ENCODE measurements around the gene CIAO3.
"Not testable (repeated sequence)": the region's sequence is repeated elsewhere in the genome, so short reads cannot be mapped to it uniquely, and the experiment has no call there.

CIAO3 gene

DNA sequence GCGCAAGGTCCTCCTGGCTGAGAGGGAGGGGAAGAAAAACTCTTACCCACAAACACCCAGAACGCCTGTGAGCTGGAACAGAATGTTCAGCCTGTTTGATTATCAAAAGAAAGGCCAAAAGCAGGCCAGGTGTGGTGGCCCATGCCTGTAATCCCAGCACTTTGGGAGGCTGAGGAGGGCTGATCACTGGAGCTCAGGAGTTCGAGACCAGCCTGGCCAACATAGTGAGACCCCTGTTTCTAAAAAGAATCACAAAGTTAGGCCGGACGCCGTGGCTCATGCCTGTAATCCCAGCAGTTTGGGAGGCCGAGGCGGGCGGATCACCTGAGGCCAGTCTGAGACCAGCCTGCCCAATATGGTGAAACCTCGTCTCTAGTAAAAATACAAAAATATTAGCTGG lies 35.5 kb upstream of the CIAO3 start:
- DNase-seq (ENCODE audit: low read depth in 2 of 3, low spot score in 1 of 3): not testable (repeated sequence)

DNA sequence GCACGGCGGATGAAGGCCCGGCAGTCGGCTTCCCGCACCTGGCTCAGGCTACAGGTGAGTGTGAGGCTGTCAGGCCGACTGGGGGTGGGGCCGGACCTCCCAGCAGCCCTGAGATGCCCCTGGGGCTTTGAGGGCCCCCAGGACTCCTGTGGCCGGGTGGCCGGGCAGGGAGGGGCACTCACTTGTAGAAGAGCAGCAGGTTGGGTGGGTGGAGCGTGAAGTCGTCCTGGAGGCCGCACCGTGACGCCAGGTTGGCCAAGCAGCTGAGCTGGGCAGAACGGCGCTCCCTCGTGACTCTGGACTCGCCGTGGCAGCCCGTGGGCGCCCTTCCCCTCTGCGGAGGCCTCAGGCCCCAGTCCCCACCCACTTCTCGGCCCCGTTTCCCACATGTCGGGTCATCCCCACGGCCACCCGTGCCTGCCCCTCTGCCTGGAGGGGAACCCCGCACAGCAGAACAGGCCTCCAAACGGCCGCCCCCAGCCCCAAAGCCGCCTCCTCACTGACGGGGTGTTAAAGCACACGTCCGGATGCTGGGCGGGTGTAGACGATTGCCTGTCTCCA lies 34.5 kb upstream of the CIAO3 start:
- DNase-seq (ENCODE audit: low read depth in 2 of 3, low spot score in 1 of 3): no peak

DNA sequence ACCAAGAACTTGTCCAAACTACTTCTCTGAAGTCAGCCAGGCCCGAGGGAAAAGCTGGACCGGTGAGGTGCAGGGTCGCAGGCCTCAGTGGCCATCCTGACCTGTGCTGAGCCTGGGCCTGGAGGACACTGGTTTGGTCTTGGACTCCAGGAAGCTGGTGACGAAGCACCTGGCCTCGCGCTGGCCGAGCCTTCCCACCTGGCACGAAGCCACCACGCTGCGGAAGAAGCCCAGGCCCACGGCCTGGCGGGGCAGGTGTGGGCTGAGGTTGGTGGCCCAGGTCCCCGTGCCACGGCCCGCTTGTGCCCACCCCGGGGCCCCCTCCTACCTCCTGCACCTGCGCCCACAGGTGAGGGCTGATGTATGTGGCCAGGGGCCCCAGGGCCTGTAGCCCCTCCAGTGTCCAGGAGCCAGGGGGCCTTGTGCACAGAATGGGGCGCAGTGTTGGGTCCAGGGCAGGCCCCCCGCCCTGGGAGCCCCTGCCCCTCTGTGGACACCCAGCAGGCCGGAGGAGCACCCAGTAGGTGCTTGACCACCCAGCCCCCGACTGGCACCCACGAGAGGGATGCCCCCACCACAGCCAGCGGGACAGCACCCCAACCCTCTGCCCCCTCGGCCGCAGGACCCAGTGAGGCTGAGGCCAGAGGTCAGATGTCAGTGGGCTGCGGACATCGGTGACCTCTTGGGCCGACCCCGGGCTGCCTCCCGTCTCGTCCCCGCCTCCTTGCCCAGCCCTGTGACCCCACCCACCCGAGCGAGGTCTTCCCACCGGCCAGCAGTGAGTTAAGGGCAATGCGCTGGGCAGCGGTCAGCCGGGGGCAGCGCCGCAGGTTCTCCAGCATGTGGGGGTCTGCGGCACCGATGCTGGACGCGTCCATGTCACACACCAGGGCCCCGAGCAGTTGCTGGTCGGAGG lies 33.5 kb upstream of the CIAO3 start:
- no peak for DNase-seq (ENCODE audit: low read depth in 2 of 3, low spot score in 1 of 3)

DNA sequence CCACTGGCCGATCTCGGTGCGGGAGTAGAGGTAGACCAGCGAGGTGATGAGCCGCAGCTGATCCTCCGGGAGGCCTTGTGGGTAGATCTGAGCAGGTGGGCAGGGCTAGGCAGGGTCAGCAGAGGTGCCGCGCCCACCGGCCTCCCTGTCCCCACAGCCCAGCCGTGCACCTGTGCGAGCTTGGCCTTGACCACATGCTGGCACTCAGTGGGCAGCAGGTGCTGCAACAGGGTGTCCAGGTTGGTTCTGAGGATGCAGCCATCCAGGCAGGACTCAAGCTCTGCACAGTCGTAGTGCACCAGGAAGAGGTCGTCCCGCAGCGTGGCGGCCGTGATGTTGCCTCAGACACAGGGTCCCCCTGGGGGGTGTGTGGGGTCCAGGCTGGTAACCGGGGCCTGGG lies 32.2 kb upstream of the CIAO3 start:
- DNase-seq (ENCODE audit: low read depth in 2 of 3, low spot score in 1 of 3): no peak

DNA sequence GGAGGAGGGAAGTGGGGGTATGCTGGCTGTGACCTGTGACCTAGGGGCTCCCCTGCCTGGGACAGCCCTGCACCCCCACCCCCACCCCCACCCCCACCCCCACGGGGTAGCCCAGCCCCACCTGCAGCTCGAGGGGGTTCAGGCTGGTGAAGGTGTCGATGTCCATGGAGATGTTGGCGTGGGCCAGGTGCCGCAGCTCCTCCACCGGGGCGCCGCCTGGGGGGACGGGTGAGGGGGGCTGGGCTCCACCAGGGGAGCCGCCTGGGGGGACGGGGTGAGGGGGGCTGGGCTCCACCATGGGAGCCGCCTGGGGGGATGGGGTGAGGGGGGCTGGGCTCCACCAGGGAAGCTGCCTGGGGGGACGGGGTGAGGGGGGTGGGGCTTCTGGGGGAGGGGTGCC lies 29.6 kb upstream of the CIAO3 start:
- DNase-seq (ENCODE audit: low read depth in 2 of 3, low spot score in 1 of 3): no peak

DNA sequence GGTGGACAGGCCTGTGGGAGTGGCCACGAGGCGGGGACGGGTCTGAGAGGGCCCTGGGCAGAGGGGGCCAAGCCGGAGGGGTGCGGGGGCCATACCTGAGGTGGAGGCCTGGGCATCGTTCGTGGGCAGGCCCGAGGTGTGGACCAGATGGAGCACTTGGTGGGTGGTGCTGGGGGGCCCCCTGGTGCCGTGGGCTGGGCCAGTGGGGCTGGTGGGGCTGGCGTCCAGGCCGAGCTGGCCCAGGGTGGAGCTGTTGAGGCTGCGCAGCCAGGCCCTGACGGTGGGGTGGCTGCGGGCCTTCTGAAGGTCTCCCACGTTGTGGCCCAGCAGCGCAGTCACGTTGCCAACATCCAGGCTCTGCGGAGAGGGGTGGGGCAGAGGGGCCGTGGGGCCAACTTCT lies 29.1 kb upstream of the CIAO3 start:
- no peak for DNase-seq (ENCODE audit: low read depth in 2 of 3, low spot score in 1 of 3)

DNA sequence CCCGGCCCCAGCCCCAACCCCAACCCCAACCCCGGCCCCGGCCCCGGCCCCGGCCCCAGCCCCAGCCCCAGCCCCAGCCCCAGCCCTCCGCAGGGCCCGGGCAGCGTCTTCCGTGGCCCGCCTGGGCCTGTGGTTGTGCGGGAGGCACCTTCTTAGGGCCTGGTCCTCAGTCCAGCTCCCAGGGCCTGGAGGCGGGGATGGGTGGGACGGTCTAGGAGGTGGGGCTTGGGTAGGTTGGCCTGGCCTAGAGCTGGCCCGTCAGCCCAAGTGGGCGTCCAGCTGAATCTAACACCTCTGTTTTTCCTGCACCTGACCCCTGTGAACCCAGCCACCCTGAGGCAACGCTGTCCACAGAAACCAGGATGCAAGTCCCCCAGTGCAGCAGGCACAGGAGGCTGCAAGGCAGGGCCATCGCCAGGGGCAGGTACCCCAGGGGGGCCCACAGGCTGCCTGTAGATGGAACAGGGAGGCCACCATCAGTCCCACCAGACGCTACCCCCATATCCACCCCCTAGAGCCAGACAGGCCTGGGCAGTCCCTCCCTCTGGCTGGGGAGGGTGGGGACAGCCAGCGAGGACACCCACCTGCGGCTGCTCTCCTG lies 28.5 kb upstream of the CIAO3 start:
- DNase-seq (ENCODE audit: low read depth in 2 of 3, low spot score in 1 of 3): no peak

DNA sequence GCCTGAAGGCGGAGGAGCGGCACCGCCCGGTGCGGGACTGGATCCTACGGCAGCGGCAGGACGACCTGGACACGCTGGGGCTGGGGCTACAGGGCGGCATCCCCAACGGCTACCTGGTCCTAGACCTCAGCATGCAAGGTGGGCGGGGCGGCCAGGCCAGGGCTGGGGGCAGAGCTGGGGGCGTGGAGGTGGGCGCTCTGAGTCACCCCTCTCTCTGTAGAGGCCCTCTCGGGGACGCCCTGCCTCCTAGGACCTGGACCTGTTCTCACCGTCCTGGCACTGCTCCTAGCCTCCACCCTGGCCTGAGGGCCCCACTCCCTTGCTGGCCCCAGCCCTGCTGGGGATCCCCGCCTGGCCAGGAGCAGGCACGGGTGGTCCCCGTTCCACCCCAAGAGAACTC lies 27.6 kb upstream of the CIAO3 start:
- no peak for DNase-seq (ENCODE audit: low read depth in 2 of 3, low spot score in 1 of 3)

DNA sequence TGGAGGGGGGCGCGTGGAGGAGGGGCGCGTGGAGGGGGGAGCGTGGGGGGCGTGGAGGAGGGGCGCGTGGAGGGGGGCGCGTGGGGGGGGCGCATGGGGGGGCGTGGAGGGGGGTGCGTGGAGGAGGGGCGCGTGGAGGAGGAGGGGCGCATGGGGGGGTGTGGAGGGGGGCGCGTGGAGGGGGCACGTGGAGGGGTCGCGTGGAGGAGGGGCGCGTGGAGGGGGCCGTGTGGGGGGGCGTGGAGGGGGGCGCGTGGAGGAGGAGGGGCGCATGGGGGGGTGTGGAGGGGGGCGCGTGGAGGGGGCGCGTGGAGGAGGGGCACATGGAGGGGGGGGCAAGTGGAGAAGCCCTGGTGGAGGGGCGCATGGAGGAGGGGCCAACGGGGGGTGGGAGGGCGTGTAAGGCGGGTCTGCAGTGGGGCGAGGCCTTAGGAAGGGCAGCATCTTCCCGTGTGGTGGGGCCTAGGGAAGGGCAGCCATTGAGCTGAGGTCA lies 27.0 kb upstream of the CIAO3 start:
- DNase-seq (ENCODE audit: low read depth in 2 of 3, low spot score in 1 of 3): no peak

DNA sequence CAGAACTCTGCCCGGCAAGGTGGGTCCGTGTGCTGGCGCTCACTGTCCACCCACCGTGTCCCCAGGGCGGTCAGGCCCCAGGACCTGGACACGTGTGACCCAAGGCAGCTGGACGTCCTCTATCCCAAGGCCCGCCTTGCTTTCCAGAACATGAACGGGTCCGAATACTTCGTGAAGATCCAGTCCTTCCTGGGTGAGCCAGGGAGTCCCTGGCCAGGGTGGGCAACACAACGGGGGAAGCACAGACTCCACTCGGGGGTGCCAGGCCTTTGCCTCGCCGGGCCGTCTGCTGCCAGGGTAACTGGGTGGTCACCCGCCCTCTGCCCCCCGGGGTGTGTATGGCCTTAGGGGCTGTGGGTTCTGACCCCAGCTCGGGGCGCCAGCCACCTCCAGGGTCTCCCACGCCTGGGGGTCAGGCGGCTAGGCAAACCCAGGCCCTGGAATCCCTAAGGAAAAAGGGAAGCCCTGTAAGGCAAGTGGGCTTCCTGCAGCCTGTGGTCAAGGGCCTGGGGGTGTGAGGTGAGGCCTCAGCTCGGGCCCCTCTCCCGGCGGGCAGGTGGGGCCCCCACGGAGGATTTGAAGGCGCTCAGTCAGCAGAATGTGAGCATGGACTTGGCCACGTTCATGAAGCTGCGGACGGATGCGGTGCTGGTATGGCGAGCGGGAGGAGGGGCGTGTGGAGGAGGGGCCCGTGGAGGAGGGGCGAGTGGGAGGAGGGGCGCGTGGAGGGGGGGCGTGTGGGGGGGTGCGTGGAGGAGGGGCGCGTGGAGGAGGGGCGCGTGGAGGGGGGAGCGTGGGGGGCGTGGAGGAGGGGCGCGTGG lies 26.2 kb upstream of the CIAO3 start:
- DNase-seq (ENCODE audit: low read depth in 2 of 3, low spot score in 1 of 3): no peak

DNA sequence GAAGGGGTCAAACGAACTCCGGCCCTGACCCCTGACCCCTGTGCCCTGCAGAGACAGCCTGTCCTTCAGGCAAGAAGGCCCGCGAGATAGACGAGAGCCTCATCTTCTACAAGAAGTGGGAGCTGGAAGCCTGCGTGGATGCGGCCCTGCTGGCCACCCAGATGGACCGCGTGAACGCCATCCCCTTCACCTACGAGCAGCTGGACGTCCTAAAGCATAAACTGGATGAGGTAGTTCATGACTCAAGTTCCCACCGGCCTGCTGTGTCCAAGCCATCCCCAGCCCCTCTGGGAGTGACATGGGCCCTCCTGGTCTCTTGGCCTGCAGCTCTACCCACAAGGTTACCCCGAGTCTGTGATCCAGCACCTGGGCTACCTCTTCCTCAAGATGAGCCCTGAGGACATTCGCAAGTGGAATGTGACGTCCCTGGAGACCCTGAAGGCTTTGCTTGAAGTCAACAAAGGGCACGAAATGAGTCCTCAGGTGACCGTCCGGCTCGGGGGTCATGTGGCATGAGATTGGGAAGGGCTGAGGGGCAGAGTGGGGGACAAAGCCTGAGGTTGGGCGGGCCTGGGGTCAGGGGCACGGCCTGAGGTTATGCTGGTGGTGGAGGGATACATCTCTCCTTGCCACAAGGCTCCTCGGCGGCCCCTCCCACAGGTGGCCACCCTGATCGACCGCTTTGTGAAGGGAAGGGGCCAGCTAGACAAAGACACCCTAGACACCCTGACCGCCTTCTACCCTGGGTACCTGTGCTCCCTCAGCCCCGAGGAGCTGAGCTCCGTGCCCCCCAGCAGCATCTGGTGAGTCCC lies 25.4 kb upstream of the CIAO3 start:
- no peak for DNase-seq (ENCODE audit: low read depth in 2 of 3, low spot score in 1 of 3)

DNA sequence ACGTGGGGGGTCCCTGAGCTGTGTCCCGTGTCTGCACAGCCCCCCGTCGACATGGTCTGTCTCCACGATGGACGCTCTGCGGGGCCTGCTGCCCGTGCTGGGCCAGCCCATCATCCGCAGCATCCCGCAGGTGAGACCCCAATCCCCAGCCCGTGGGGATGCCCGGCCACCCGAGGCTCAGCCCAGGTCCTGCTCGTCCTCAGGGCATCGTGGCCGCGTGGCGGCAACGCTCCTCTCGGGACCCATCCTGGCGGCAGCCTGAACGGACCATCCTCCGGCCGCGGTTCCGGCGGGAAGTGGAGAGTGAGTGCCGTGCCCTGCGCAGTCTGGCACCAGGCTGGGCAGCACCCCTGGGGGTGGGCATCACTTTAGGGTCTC lies 24.7 kb upstream of the CIAO3 start:
- DNase-seq (ENCODE audit: low read depth in 2 of 3, low spot score in 1 of 3): no peak

DNA sequence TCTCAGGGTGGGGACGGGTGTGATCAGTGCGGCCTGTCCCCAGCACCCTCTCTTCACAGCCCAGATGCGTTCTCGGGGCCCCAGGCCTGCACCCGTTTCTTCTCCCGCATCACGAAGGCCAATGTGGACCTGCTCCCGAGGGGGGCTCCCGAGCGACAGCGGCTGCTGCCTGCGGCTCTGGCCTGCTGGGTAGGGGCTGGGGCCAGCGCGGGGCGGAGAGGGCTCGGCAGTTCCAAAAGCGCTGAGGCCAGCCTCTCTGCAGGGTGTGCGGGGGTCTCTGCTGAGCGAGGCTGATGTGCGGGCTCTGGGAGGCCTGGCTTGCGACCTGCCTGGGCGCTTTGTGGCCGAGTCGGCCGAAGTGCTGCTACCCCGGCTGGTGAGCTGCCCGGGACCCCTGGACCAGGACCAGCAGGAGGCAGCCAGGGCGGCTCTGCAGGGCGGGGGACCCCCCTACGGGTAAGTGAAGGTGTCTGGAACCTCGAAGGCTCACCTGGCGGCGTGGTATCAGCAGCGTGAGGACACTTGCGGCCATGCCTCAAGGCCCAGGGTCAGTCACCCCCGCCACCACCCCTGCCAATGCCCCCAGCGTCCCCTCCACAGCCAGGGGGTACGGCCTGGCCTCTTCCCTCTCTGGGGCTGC lies 24.2 kb upstream of the CIAO3 start:
- DNase-seq (ENCODE audit: low read depth in 2 of 3, low spot score in 1 of 3): no peak

DNA sequence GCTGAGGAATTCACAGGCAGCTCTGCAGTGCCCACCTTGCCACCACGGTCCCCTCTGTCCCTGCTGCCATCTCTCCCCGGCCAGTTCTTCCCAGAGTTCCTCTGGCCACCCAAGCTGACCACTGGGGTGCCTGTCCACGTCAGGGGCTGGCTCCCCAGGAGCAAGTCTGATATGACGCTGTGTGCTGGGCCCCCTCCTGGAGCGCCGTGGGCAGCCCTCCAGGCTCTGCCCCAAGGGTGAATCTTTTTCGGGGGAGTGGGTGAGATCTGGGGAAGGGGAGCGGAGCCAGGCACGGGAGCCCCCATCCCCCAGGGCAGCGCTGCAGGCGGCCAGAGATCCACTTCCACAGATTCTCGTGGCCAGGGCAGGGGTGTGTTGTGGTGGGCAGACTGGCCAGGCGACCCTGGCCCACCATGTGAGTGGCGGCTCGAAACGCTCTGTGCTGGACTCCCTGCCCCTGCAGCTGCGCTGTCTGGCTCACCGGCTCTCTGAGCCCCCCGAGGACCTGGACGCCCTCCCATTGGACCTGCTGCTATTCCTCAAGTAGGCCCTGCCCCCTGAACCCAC lies 23.5 kb upstream of the CIAO3 start:
- no peak for DNase-seq (ENCODE audit: low read depth in 2 of 3, low spot score in 1 of 3)

DNA sequence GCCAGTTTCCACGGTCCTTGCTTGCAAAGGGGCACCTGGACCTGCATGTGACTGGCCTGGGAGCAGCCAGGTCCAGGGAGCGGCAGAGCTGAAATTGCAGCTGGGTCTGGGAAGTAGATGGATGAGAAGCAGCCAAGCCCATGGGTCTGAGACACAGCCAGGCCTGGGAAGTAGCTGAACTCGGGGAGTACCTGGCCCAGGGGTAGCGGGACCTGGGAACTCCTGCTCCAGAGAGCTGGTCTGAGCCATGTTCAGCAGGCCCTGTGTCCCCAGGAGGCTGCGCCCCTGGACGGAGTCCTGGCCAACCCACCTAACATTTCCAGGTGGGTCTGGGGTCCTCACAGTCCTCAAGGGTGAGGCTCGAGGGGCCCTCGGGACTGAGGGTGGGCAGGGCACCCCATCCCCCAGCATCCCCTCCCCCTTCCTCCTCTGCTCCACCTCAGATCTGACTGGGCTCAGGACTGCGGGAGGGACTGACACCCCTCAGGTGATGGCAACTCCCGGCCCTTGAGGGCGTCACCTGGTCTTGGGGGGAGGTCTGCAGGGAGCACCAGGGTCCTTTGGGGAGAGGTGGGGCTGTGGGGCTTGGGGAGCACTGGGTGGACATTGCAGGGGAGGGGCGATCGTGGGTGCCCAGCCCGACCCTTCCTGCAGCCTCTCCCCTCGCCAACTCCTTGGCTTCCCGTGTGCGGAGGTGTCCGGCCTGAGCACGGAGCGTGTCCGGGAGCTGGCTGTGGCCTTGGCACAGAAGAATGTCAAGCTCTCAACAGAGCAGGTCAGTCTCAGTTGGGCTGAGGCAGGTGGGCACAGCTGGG lies 22.8 kb upstream of the CIAO3 start:
- DNase-seq (ENCODE audit: low read depth in 2 of 3, low spot score in 1 of 3): no peak

DNA sequence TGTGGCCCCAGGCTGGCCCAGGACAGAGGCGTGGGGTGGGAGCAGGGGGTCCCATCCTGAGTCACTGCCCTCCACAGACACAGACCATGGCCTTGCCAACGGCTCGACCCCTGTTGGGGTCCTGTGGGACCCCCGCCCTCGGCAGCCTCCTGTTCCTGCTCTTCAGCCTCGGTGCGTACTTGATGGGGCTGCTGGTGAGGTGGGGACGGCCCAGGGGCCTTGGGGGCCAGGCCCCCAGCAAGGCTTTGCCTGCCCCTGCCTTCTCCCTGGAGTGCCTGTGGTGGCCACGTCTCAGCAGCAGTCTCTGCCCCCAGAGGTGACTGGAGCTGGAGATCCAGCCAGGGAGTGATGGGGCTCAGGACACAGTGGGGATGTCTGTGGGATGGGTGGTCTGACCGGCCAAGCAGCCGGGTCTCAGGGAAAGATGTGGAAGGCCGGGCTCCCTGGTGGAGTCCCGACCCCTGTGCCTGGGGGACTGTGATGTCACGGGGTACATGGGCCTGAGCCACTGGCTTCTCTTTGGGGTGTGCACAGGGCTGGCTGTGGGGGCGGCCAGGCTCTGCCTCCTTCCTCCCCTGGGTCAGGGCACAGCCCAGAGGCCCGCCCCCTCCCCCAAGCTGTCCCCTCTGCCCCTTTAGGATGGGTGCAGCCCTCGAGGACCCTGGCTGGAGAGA lies 21.9 kb upstream of the CIAO3 start:
- DNase-seq (ENCODE audit: low read depth in 2 of 3, low spot score in 1 of 3): no peak

DNA sequence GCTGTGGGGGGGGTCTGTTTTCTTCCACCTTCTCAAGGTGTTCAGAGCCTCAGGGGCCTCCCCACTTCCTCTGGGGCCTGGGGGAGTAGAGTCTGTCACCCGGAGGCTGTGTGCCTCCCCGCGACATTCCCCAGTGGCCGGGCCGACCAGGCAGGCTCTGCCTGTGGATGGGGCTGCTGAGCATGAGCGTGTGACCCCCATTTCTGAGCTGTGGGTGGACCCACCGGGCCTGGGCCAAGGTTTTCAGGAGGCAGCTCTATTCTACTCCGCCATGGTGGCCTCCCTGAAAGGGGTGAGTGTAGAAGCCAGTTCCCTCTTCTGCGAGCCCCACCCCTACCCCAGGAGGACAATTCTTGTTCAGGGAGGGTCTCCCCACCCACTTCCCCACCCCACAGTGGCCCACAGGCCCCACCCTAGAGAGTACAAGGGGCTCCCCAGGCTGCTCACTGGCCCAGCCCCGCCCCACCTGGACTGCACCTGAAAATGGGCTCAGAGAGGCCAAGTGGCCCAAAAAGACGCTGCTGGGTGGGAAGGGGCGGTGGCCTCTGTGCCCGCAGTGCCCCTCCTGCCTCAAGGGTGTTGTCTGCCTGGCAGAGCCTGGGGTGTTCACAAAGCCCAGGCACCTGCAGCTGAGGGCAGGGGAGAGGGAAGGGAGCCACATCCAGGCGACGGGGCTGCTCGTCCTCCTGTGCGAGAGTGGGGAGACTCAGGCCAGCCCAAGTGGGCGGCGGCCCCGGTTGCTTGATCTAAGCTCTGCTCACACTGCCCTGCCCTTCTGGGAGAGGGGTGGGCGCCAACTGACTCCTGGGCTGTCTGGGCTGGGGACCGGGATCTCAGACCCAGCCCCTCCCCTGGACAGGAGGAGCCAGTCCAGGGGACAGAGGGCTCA lies 21.1 kb upstream of the CIAO3 start:
- DNase-seq (ENCODE audit: low read depth in 2 of 3, low spot score in 1 of 3): no peak
